ENCODE data around the gene PRKCE. TPM values are rescaled to one million over a fixed set of nuclear protein-coding genes. Genes with fewer than 3 reads are reported as not detected.

PRKCE gene
- total RNA-seq, 1 experiment from 2014 or later: 4.4 TPM

DNA sequence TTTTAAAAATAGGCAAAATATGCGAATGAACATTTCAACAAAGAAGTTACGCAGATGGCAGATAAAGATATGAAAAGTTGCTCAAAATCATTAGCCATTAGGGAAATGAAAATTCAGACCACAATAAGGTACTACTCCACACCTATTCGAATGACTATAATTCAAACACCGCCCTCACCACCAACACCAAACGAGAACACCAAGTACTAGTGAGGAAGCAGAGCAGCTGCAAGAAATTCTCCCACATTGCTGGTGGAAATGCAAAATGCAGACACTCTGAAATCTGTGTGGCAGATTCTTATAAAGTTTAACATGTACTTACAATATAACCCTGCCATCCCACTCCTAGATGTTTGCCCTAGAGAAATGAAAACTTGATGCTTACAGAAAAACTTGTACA is 17.3 kb upstream of the PRKCE start:
- no peak overlapping the region for H3K4me3 Mint-ChIP-seq (ENCODE audit: unreplicated experiment)
- no peak for DNase-seq
- peaks cover 12% of the 10 kb centered on the region for H3K27me3 Mint-ChIP-seq (ENCODE audit: insufficient read depth, unreplicated experiment)
- intact Hi-C loops (cut with micrococcal nuclease; ENCODE audit: unreplicated experiment): no loop called here
- no peaks in the 10 kb centered on the region for H3K9me3 ChIP-seq
- H3K4me1 ChIP-seq: no peaks in the 10 kb centered on the region
- no peaks in the 10 kb centered on the region for H3K36me3 ChIP-seq (ENCODE audit: control insufficient read depth, insufficient read depth, low read length)
- CTCF ChIA-PET: no interaction called here
- TF ChIP-seq, protein P1, sequence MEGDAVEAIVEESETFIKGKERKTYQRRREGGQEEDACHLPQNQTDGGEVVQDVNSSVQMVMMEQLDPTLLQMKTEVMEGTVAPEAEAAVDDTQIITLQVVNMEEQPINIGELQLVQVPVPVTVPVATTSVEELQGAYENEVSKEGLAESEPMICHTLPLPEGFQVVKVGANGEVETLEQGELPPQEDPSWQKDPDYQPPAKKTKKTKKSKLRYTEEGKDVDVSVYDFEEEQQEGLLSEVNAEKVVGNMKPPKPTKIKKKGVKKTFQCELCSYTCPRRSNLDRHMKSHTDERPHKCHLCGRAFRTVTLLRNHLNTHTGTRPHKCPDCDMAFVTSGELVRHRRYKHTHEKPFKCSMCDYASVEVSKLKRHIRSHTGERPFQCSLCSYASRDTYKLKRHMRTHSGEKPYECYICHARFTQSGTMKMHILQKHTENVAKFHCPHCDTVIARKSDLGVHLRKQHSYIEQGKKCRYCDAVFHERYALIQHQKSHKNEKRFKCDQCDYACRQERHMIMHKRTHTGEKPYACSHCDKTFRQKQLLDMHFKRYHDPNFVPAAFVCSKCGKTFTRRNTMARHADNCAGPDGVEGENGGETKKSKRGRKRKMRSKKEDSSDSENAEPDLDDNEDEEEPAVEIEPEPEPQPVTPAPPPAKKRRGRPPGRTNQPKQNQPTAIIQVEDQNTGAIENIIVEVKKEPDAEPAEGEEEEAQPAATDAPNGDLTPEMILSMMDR (IDR thresholded peaks at IDR 0.05; ENCODE audit: insufficient read depth in 1 of 2, low read depth in 1 of 2, low read length in 1 of 2, severe bottlenecking in 1 of 2, unreplicated experiment in 1 of 2): no peak
- H3K27ac Mint-ChIP-seq (ENCODE audit: unreplicated experiment): no peak overlapping the region
- no peaks in the 10 kb centered on the region for H3K36me3 Mint-ChIP-seq (ENCODE audit: insufficient read depth, unreplicated experiment)
- BruUV-seq (replicated peaks): no TSS peak
- POLR2A ChIA-PET: no interaction called here
- no peaks in the 10 kb centered on the region for H3K4me1 Mint-ChIP-seq (ENCODE audit: low read depth, unreplicated experiment)
- no peaks in the 10 kb centered on the region for H3K27me3 ChIP-seq (replicated peaks; ENCODE audit: control insufficient read depth, insufficient read depth, low read length)
- no peaks in the 10 kb centered on the region for H3K9me3 Mint-ChIP-seq (ENCODE audit: unreplicated experiment)
- H3K4me3 ChIP-seq (ENCODE audit: low read depth, low read length): no peak overlapping the region

DNA sequence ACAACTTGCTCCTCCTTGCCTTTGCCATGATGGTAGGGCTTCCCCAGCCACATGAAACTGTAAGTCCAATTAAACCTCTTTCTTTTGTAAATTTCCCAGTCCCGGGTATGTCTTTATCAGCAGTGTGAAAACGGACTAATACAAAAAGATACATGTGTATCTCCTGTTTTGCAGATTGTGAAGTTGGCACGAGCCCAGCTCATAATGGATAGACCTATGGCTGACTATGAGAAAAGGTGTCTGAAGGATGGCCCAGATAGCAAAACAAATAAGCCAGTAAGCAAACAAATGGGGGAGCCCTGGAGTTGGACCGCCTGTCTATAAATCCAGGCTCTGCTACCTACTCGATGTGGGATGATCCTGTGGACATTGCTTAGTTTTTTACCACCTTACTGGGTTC is 15.5 kb upstream of the PRKCE start:
- no peaks in the 10 kb centered on the region for H3K27me3 ChIP-seq (replicated peaks; ENCODE audit: control insufficient read depth, insufficient read depth, low read length)
- no peak for DNase-seq
- no peaks in the 10 kb centered on the region for H3K9me3 ChIP-seq
- BruUV-seq (replicated peaks): no TSS peak
- Mint-ChIP-seq H3K4me1 (ENCODE audit: low read depth, unreplicated experiment) (no peaks in the 10 kb centered on the region), H3K27ac (ENCODE audit: unreplicated experiment) (no peak overlapping the region), H3K27me3 (ENCODE audit: insufficient read depth, unreplicated experiment) (peaks cover 12% of the 10 kb centered on the region), H3K36me3 (ENCODE audit: insufficient read depth, unreplicated experiment) (no peaks in the 10 kb centered on the region), H3K4me3 (ENCODE audit: unreplicated experiment) (no peak overlapping the region), H3K9me3 (ENCODE audit: unreplicated experiment) (no peaks in the 10 kb centered on the region)
- POLR2A ChIA-PET: no interaction called here
- H3K4me3 ChIP-seq (ENCODE audit: low read depth, low read length): no peak overlapping the region
- no peaks in the 10 kb centered on the region for H3K4me1 ChIP-seq
- intact Hi-C loops (cut with micrococcal nuclease; ENCODE audit: unreplicated experiment): no loop called here
- H3K36me3 ChIP-seq (ENCODE audit: control insufficient read depth, insufficient read depth, low read length): no peaks in the 10 kb centered on the region
- TF ChIP-seq, protein P1 (IDR thresholded peaks at IDR 0.05; ENCODE audit: insufficient read depth in 1 of 2, low read depth in 1 of 2, low read length in 1 of 2, severe bottlenecking in 1 of 2, unreplicated experiment in 1 of 2): no peak
- CTCF ChIA-PET: no interaction called here

DNA sequence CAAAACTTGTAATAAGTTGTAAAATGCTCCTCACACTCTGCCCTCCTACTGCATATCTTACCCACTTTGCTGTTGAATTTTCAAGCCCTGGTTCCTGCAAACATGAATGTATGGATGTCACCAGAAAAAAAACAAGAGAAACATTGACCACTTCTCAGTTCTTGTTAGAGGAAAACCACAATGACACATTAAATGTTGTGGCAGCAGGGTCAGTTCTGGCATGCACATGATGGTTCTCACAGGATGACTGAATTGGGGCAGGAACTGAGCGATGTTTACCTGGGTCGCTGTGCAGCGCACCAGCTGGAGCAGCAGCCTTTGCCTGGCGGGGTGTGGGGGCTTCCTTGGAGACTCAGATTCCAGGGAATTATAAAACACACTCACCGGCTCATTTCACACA is 14.0 kb upstream of the PRKCE start:
- Mint-ChIP-seq H3K9me3 (ENCODE audit: unreplicated experiment) (no peaks in the 10 kb centered on the region), H3K27ac (ENCODE audit: unreplicated experiment) (no peak overlapping the region), H3K4me3 (ENCODE audit: unreplicated experiment) (no peak overlapping the region), H3K27me3 (ENCODE audit: insufficient read depth, unreplicated experiment) (peaks cover 16% of the 10 kb centered on the region), H3K36me3 (ENCODE audit: insufficient read depth, unreplicated experiment) (no peaks in the 10 kb centered on the region), H3K4me1 (ENCODE audit: low read depth, unreplicated experiment) (no peaks in the 10 kb centered on the region)
- no peaks in the 10 kb centered on the region for H3K4me1 ChIP-seq
- H3K27me3 ChIP-seq (replicated peaks; ENCODE audit: control insufficient read depth, insufficient read depth, low read length): no peaks in the 10 kb centered on the region
- ChIA-PET POLR2A (no interaction called here), CTCF (no interaction called here)
- no peaks in the 10 kb centered on the region for H3K9me3 ChIP-seq
- H3K4me3 ChIP-seq (ENCODE audit: low read depth, low read length): no peak overlapping the region
- no TSS peak for BruUV-seq (replicated peaks)
- intact Hi-C loops (cut with micrococcal nuclease; ENCODE audit: unreplicated experiment): no loop called here
- TF ChIP-seq, protein P1 (IDR thresholded peaks at IDR 0.05; ENCODE audit: insufficient read depth in 1 of 2, low read depth in 1 of 2, low read length in 1 of 2, severe bottlenecking in 1 of 2, unreplicated experiment in 1 of 2): no peak
- no peak for DNase-seq
- no peaks in the 10 kb centered on the region for H3K36me3 ChIP-seq (ENCODE audit: control insufficient read depth, insufficient read depth, low read length)

All from Caco-2 (cell line).